ENCODE data around the gene MAP3K1.

MAP3K1 gene

GRCh38 chr5:56910210-56910965 is 95.0 kb downstream of the MAP3K1 start:
- peak; percentile 91 for DNase-seq

DNA sequence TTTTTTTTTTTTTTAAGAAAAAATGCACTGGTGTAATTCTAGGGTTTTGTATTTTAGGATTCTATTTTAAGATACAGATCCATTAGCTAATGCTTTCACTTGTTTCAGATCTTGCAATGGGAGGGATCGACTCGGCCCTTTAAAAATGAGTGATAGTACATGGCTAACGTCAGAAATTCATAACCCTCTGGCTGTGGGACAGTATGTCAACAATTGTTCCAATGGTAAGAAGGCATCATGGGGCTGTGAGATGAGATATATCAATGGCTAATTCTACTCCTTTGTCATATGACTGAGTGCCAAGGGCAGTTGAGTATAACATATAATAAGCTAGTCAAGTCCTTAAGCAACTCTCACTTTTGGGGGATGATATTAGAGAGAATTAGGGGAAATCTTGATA is 98.4 kb downstream of the MAP3K1 start:
- no peak for DNase-seq

- DNase-seq = no peak
These were observed 99.3 kb downstream of the MAP3K1 start for GRCh38 chr5:56914678-56915077.

GRCh38 chr5:56917534-56917933 is 102.2 kb downstream of the MAP3K1 start:
- no peak for DNase-seq

GRCh38 chr5:56918054-56918453 is 102.7 kb downstream of the MAP3K1 start:
- no peak for DNase-seq

DNA sequence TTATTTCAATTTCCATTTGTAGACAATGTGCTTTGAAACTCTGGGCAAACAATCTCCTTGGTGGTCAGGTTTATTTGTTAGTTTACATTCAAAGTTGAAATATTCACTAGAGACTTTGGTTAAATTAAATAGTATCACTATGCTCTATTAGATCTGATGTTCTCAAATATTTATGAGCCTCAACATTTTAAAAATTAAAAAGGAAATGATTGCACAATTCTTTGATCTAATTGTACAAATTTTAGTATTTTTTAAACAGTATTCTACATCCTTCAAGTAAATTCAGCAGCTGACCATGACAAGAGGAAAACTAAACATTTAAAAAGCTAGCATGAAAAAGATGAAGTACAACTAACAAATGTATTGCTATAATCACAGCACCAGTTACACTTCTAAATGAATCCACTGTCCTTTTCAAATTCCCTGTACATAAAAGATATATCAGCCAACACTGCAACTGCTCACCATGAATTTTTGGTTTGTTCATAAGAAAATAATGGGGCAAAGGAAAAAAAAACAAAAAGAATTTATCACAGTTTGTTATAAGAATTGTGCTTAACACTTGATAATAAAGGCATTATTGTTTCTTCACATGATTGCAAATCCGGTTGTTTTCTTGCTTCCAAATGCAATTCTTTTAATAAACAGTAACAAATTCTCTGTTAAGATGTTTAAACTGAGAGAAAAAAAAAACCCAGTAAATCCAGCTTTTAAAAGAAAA is 104.8 kb downstream of the MAP3K1 start:
- DNase-seq = no peak

DNA sequence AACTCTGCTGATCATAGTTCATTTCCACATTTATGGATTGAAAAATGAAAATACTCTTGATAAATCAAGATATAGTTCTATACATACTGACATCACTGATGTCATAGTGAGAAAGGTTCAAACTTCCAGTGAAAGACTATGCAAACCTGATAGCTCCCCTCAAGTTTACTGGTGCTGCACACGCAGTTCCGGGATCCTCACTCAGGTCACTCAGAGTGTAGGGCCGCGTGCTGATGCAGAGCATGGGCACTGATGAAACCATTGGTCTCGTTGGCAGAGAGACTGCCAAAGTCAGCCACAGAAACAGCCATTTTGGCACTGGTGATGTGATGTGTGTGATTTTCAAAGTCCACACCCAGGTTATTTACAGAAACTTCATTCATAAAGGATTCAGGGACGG is 107.6 kb downstream of the MAP3K1 start:
- no peak for DNase-seq

GRCh38 chr5:56934325-56934724 is 119.0 kb downstream of the MAP3K1 start:
- DNase-seq = no peak

DNA sequence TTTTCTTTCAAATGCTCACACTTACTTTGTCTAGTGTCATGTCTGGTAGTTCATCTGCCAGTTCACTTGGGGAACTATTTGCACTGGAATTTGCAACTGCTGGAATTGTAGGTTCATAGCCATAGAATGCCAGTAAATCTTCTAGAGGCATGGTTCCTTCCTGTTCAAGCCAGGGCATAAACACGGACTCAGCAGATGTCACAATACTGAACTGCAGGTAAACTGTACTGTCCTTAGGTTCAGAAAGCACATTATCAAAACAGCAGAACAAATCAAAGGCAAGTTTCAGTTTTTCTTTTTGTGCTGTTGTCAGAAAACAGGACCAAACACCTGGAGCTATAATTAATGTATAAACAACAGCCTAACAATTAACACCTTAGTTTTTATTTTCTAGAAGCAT is 123.5 kb downstream of the MAP3K1 start:
- no peak for DNase-seq

DNA sequence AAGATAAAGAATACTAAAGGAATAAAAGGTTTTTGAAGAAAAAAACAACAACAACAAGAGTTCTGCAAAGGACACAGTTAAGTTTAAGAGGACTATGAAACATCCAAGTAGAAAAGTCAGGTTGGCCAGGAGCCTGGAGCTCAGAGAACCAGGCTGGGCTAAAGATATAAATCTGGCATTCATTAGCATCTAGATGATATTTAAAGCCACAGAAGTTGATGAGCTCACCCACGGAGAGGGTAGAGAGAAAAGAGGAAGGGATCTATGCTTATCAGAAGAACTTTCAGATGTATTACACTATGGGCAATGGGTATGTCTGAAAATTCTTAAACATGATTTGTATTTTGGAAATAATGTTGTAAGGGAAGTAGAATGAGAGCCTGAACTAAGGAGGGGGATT is 126.6 kb downstream of the MAP3K1 start:
- DNase-seq = no peak

Measured in kidney glomerular epithelial cell (primary cell).